ENCODE data around the gene ELMO2. TPM values are rescaled to one million over a fixed set of nuclear protein-coding genes. Genes with fewer than 3 reads are reported as not detected.
A peak's percentile ranks its signal among the peaks of the same experiment; 100 is the strongest.

Gene ELMO2
- total RNA-seq, 8 experiments from 2014 or later, result 23.0 to 58.2 (median 38.2) TPM

GRCh38 chr20:46351357-46352058 is 54.9 kb downstream of the ELMO2 start:
- Histone ChIP-seq H3K4me1 (replicated peaks in 1 of 2) (peaks cover 52 to 55% of the 10 kb centered on the region in 2 donors), H3K4me3 (no peak overlapping the region), H3K27ac (peak overlapping the region; percentile 91 to 97)
- WGBS, 10 experiments, result 38 to 100% (median 83%) methylated on average over 1 to 3 of the region's 7 CpGs; no CpG with 5 or more reads in 4 of the 10 experiments
- in situ Hi-C loops (cut with MboI; ENCODE audit: low pct_unique_long_range_greater_than_20kb in 2 of 9, low sequenced_read_pairs in 9 of 9, unreplicated experiment in 9 of 9), result no loop called here
- no peak for ATAC-seq (replicated peaks in 6 of 8)

- WGBS, 10 experiments, result 46% methylated on average over 3 of the region's 8 CpGs; no CpG with 5 or more reads in 9 of the 10 experiments
- Histone ChIP-seq H3K27ac (peak overlapping the region; percentile 91 to 97), H3K4me3 (no peak overlapping the region), H3K4me1 (replicated peaks in 1 of 2) (peaks cover 52 to 55% of the 10 kb centered on the region in 2 donors)
- peak in 5 of 8 experiments; percentile 2 to 12 (median 7) for ATAC-seq (replicated peaks in 6 of 8)
- in situ Hi-C loops (cut with MboI; ENCODE audit: low pct_unique_long_range_greater_than_20kb in 2 of 9, low sequenced_read_pairs in 9 of 9, unreplicated experiment in 9 of 9), result no loop called here
Observed at GRCh38 chr20:46350986-46351267, 55.5 kb downstream of the ELMO2 start.

- H3K27ac ChIP-seq, result peak overlapping the region; percentile 91 to 97
- ATAC-seq (replicated peaks in 6 of 8), result peak; percentile 74 to 81 (median 78)
- in situ Hi-C loops (cut with MboI; ENCODE audit: low pct_unique_long_range_greater_than_20kb in 2 of 9, low sequenced_read_pairs in 9 of 9, unreplicated experiment in 9 of 9), result no loop called here
- no peak overlapping the region for H3K4me3 ChIP-seq
- H3K4me1 ChIP-seq (replicated peaks in 1 of 2), result peaks cover 52 to 55% of the 10 kb centered on the region in 2 donors
- 25 to 53% methylated on average over 2 to 5 of the region's 13 CpGs; no CpG with 5 or more reads in 8 of the 10 experiments for WGBS, 10 experiments
Observed at GRCh38 chr20:46350201-46350985, 56.0 kb downstream of the ELMO2 start.

- Histone ChIP-seq H3K27ac (peak overlapping the region; percentile 91 to 97), H3K4me3 (no peak overlapping the region), H3K4me1 (replicated peaks in 1 of 2) (peaks cover 52 to 55% of the 10 kb centered on the region in 2 donors)
- in situ Hi-C loops (cut with MboI; ENCODE audit: low pct_unique_long_range_greater_than_20kb in 2 of 9, low sequenced_read_pairs in 9 of 9, unreplicated experiment in 9 of 9), result loop anchor here in 4 of 9 experiments (10.0 to 25.0 kb wide), 3 partner anchors 212 to 337 kb away; partner anchors contain the start of gene MMP9 (in 1 of the 4)
- ATAC-seq (replicated peaks in 6 of 8), result peak in 2 of 8 experiments; percentile 0 to 1
- WGBS, 10 experiments, result 0 to 40% (median 29%) methylated on average over 1 of the region's 4 CpGs; no CpG with 5 or more reads in 7 of the 10 experiments
Observed at GRCh38 chr20:46349742-46350056, 56.7 kb downstream of the ELMO2 start.

- 10 to 67% (median 50%) methylated on average over 1 to 6 of the region's 12 CpGs; no CpG with 5 or more reads in 4 of the 10 experiments for WGBS, 10 experiments
- in situ Hi-C loops (cut with MboI; ENCODE audit: low pct_unique_long_range_greater_than_20kb in 2 of 9, low sequenced_read_pairs in 9 of 9, unreplicated experiment in 9 of 9), result loop anchor here in 4 of 9 experiments (10.0 to 25.0 kb wide), 3 partner anchors 212 to 337 kb away; partner anchors contain the start of gene MMP9 (in 1 of the 4)
- Histone ChIP-seq H3K4me3 (no peak overlapping the region), H3K4me1 (replicated peaks in 1 of 2) (peaks cover 52 to 55% of the 10 kb centered on the region in 2 donors), H3K27ac (peak overlapping the region; percentile 91 to 97)
- ATAC-seq (replicated peaks in 6 of 8), result peak in 5 of 8 experiments; percentile 6 to 44 (median 24)
Observed at GRCh38 chr20:46349035-46349741, 57.2 kb downstream of the ELMO2 start.

- H3K27ac ChIP-seq, result peak overlapping the region; percentile 44 to 50
- 27 to 100% (median 40%) methylated on average over 1 to 7 of the region's 25 CpGs; no CpG with 5 or more reads in 5 of the 10 experiments for WGBS, 10 experiments
- H3K4me3 ChIP-seq, result no peak overlapping the region
- ATAC-seq (replicated peaks in 6 of 8), result peak in 7 of 8 experiments; percentile 21 to 48 (median 38)
- H3K4me1 ChIP-seq (replicated peaks in 1 of 2), result peaks cover 60 to 63% of the 10 kb centered on the region in 2 donors
- in situ Hi-C loops (cut with MboI; ENCODE audit: low pct_unique_long_range_greater_than_20kb in 2 of 9, low sequenced_read_pairs in 9 of 9, unreplicated experiment in 9 of 9), result loop anchor here in 4 of 9 experiments (10.0 to 25.0 kb wide), 3 partner anchors 211 to 336 kb away; partner anchors contain the start of gene MMP9 (in 1 of the 4)
Observed at GRCh38 chr20:46347841-46348803, 58.3 kb downstream of the ELMO2 start.

GRCh38 chr20:46346770-46347169 is 59.6 kb downstream of the ELMO2 start:
- no peak for ATAC-seq (replicated peaks in 6 of 8)
- in situ Hi-C loops (cut with MboI; ENCODE audit: low pct_unique_long_range_greater_than_20kb in 2 of 9, low sequenced_read_pairs in 9 of 9, unreplicated experiment in 9 of 9), result loop anchor here in 4 of 9 experiments (10.0 to 25.0 kb wide), 3 partner anchors 209 to 334 kb away; partner anchors contain the start of gene MMP9 (in 1 of the 4)
- Histone ChIP-seq H3K27ac (no peak overlapping the region), H3K4me1 (replicated peaks in 1 of 2) (peaks cover 71 to 74% of the 10 kb centered on the region in 2 donors), H3K4me3 (no peak overlapping the region)
- 40 to 95% (median 83%) methylated on average over 1 to 7 of the region's 8 CpGs; no CpG with 5 or more reads in 3 of the 10 experiments for WGBS, 10 experiments

- WGBS, 10 experiments, result 63 to 100% (median 83%) methylated on average over 1 to 7 of the region's 8 CpGs
- H3K4me1 ChIP-seq (replicated peaks in 1 of 2), result peaks cover 62 to 66% of the 10 kb centered on the region in 2 donors
- no peak overlapping the region for H3K4me3 ChIP-seq
- ATAC-seq (replicated peaks in 6 of 8), result no peak
- no peak overlapping the region for H3K27ac ChIP-seq
- in situ Hi-C loops (cut with MboI; ENCODE audit: low pct_unique_long_range_greater_than_20kb in 2 of 9, low sequenced_read_pairs in 9 of 9, unreplicated experiment in 9 of 9), result loop anchor here in 4 of 9 experiments (10.0 to 25.0 kb wide), 3 partner anchors 207 to 332 kb away; partner anchors contain the start of gene MMP9 (in 1 of the 4)
Observed at GRCh38 chr20:46344488-46345162, 61.8 kb downstream of the ELMO2 start.

- Histone ChIP-seq H3K4me3 (no peak overlapping the region), H3K27ac (peak overlapping the region in 1 of 2 donors; percentile 63), H3K4me1 (replicated peaks in 1 of 2) (peaks cover 62 to 66% of the 10 kb centered on the region in 2 donors)
- in situ Hi-C loops (cut with MboI; ENCODE audit: low pct_unique_long_range_greater_than_20kb in 2 of 9, low sequenced_read_pairs in 9 of 9, unreplicated experiment in 9 of 9), result loop anchor here in 4 of 9 experiments (10.0 to 25.0 kb wide), 3 partner anchors 207 to 332 kb away; partner anchors contain the start of gene MMP9 (in 1 of the 4)
- 0 to 90% (median 65%) methylated on average over 1 to 2 of the region's 2 CpGs; no CpG with 5 or more reads in 4 of the 10 experiments for WGBS, 10 experiments
- ATAC-seq (replicated peaks in 6 of 8), result no peak
Observed at GRCh38 chr20:46343975-46344357, 62.4 kb downstream of the ELMO2 start.

- ATAC-seq (replicated peaks in 6 of 8), result peak in 7 of 8 experiments; percentile 26 to 62 (median 29)
- Histone ChIP-seq H3K4me1 (replicated peaks in 1 of 2) (peaks cover 62 to 64% of the 10 kb centered on the region in 2 donors), H3K4me3 (no peak overlapping the region), H3K27ac (peak overlapping the region; percentile 27 to 63)
- in situ Hi-C loops (cut with MboI; ENCODE audit: low pct_unique_long_range_greater_than_20kb in 2 of 9, low sequenced_read_pairs in 9 of 9, unreplicated experiment in 9 of 9), result loop anchor here in 4 of 9 experiments (10.0 to 25.0 kb wide), 3 partner anchors 206 to 331 kb away; partner anchors contain the start of gene MMP9 (in 1 of the 4)
- WGBS, 10 experiments, result 0 to 40% (median 7%) methylated on average over 1 to 8 of the region's 17 CpGs; no CpG with 5 or more reads in 2 of the 10 experiments
Observed at GRCh38 chr20:46343348-46343974, 63.0 kb downstream of the ELMO2 start.
